Loucy (cell line): ENCODE data around the gene LMX1B.

Experiments
- H2AFZ ChIP-seq: fragments of 200-600 bp; sonication (generic); 2 replicates; pipeline ENCODE4 v1.6.0; 2016; ENCODE audit warnings: antibody characterized with exemption, mild to moderate bottlenecking, low read length, moderate library complexity
- H3F3A ChIP-seq: fragments of 200-600 bp; 2 replicates; pipeline ENCODE4 v1.6.0; 2016; ENCODE audit warnings: antibody characterized with exemption, low read depth, mild to moderate bottlenecking
- H3K27me3 ChIP-seq: fragments of 200-600 bp; sonication (generic); 2 replicates; pipeline ENCODE4 v1.6.1; 2014; ENCODE audit warnings: low read length, mild to moderate bottlenecking; ENCODE audit not compliant: insufficient read depth, poor library complexity, severe bottlenecking
- H3K36me3 ChIP-seq: fragments of 200-600 bp; sonication (generic); 2 replicates; pipeline ENCODE4 v1.6.1; 2016; ENCODE audit warnings: low read length; ENCODE audit not compliant: insufficient read depth
- H3K4me1 ChIP-seq: fragments of 200-600 bp; sonication (generic); 2 replicates; pipeline ENCODE4 v1.5.1; 2014; ENCODE audit warnings: low read length, mild to moderate bottlenecking; ENCODE audit not compliant: insufficient read depth, poor library complexity, severe bottlenecking
- H3K4me2 ChIP-seq: fragments of 200-600 bp; sonication (generic); 2 replicates; pipeline ENCODE4 v1.6.0; 2014; ENCODE audit warnings: antibody characterized with exemption, low read length, low read depth, mild to moderate bottlenecking; ENCODE audit not compliant: poor library complexity, severe bottlenecking
- H3K4me3 ChIP-seq: fragments of 200-600 bp; sonication (generic); 2 replicates; pipeline ENCODE4 v1.5.1; 2014; ENCODE audit warnings: low read length, mild to moderate bottlenecking, mixed read lengths; ENCODE audit not compliant: poor library complexity, severe bottlenecking
- H3K79me2 ChIP-seq: fragments of 200-600 bp; sonication (generic); 2 replicates; pipeline ENCODE4 v1.6.1; 2014; ENCODE audit warnings: low read length; ENCODE audit not compliant: insufficient read depth
- H3K9ac ChIP-seq: fragments of 200-600 bp; sonication (generic); 2 replicates; pipeline ENCODE4 v1.6.0; 2014; ENCODE audit warnings: mild to moderate bottlenecking, low read depth, low read length, moderate library complexity; ENCODE audit not compliant: poor library complexity, severe bottlenecking
- H3K9me2 ChIP-seq: fragments of 200-600 bp; sonication (generic); replicated peaks from 2 replicates; pipeline ENCODE4 v1.6.1; 2016; ENCODE audit warnings: low read depth, low read length, mixed read lengths
- H3K9me3 ChIP-seq: fragments of 200-600 bp; sonication (generic); 2 replicates; pipeline ENCODE4 v1.6.1; 2014; ENCODE audit warnings: mild to moderate bottlenecking, antibody characterized with exemption, low read length, low read depth; ENCODE audit not compliant: insufficient read depth
- H4K20me1 ChIP-seq: fragments of 200-600 bp; sonication (generic); 2 replicates; pipeline ENCODE4 v1.6.0; 2014; ENCODE audit warnings: antibody characterized with exemption, low read length, mild to moderate bottlenecking; ENCODE audit not compliant: insufficient read depth, poor library complexity, severe bottlenecking
- CTCF ChIP-seq: fragments of 200-600 bp; sonication (generic); conservative IDR thresholded peaks from 2 replicates; pipeline ENCODE4 v1.5.1; 2014; ENCODE audit warnings: mild to moderate bottlenecking, antibody characterized with exemption, low read length
- EZH2phosphoT487 ChIP-seq: fragments of 200-600 bp; IDR thresholded peaks from 2 replicates; pipeline ENCODE4 v1.6.1; 2018; ENCODE audit warnings: antibody characterized with exemption, mild to moderate bottlenecking, moderate library complexity, borderline replicate concordance

Gene LMX1B

GRCh38 chr9:126696401-126697145 is 82.8 kb downstream of the LMX1B start:
- Histone ChIP-seq H3K4me1 (no peaks in the 10 kb centered on the region), H2AFZ (no peak overlapping the region), H3K79me2 (no peaks in the 10 kb centered on the region), H3K27me3 (no peaks in the 10 kb centered on the region), H3K4me3 (no peak overlapping the region), H3K9ac (no peak overlapping the region), H3K9me2 (no peaks in the 10 kb centered on the region), H4K20me1 (no peaks in the 10 kb centered on the region), H3K36me3 (no peaks in the 10 kb centered on the region), H3K4me2 (no peak overlapping the region), H3F3A (no peaks in the 10 kb centered on the region), H3K9me3 (no peaks in the 10 kb centered on the region)
- TF ChIP-seq EZH2phosphoT487 (no peak), CTCF (no peak)

DNA sequence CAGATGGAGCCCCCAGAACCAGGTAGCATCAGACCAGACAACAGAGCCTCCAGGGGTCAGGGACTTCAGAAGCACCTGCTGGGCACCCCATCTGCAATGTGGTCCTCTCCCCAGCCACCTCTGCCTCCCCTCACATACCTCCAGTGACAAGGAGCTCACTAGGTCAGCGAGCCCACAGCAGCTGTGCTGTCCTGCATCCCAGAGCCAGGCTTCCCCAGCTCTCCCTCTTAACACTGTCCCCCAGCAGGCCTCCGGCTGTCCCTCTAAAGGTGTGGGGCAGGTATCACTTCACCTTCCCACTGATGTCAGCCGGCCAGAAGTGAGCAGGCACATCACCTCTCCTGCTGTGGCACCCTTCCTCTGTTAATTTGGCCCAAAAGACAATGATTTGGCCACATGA is 83.6 kb downstream of the LMX1B start:
- H3K36me3 ChIP-seq = no peaks in the 10 kb centered on the region
- H3K27me3 ChIP-seq = no peaks in the 10 kb centered on the region
- no peak overlapping the region for H3K4me2 ChIP-seq
- H3F3A ChIP-seq = no peaks in the 10 kb centered on the region
- no peaks in the 10 kb centered on the region for H3K79me2 ChIP-seq
- no peaks in the 10 kb centered on the region for H3K4me1 ChIP-seq
- H3K9me2 ChIP-seq = no peaks in the 10 kb centered on the region
- no peak overlapping the region for H2AFZ ChIP-seq
- no peak overlapping the region for H3K9ac ChIP-seq
- no peak for TF ChIP-seq EZH2phosphoT487
- TF ChIP-seq CTCF = no peak
- H3K9me3 ChIP-seq = no peaks in the 10 kb centered on the region
- no peaks in the 10 kb centered on the region for H4K20me1 ChIP-seq
- no peak overlapping the region for H3K4me3 ChIP-seq

DNA sequence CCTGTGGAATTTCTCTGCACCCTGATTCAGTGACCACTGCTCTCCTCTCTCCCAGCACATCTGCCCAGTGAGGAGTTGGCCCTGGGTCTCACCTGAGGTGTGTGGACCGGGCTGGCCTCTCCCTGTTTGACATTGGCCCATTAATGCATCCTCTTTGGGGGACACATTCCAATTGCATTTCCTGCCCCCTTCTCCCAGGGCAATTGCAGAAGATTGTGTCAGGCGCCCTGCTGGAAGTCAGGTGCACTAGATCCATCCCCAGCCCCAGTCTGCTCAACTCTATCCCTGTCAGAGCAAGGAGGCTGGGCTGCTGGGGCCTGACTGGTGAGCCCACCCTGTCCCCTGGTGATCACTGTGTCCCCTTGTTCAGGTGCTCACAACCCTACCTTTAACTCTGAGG is 84.5 kb downstream of the LMX1B start:
- H4K20me1 ChIP-seq = no peaks in the 10 kb centered on the region
- no peak overlapping the region for H3K4me3 ChIP-seq
- no peak overlapping the region for H2AFZ ChIP-seq
- H3K36me3 ChIP-seq = no peaks in the 10 kb centered on the region
- H3K9me2 ChIP-seq = no peaks in the 10 kb centered on the region
- H3K9me3 ChIP-seq = no peaks in the 10 kb centered on the region
- H3F3A ChIP-seq = no peaks in the 10 kb centered on the region
- no peaks in the 10 kb centered on the region for H3K27me3 ChIP-seq
- H3K9ac ChIP-seq = no peak overlapping the region
- H3K4me1 ChIP-seq = peaks cover 7% of the 10 kb centered on the region
- TF ChIP-seq EZH2phosphoT487 (no peak), CTCF (no peak)
- no peak overlapping the region for H3K4me2 ChIP-seq
- H3K79me2 ChIP-seq = no peaks in the 10 kb centered on the region
